SK-N-SH treated with all-trans-retinoic acid at 6 μM for 48 hours (cell line): ENCODE data around the gene FBXW11.

Experiments
- CSDC2 ChIP-seq: fragments of 250-450 bp; sonication (Bioruptor Pico); IDR thresholded peaks from 2 replicates; pipeline ENCODE4 v1.5.0; 2020; ENCODE audit warnings: mild to moderate bottlenecking, moderate library complexity
- ESRRG ChIP-seq: fragments of 250-450 bp; sonication (Bioruptor Pico); IDR thresholded peaks from 2 replicates; pipeline ENCODE4 v1.6.1; 2021; ENCODE audit warnings: mild to moderate bottlenecking
- TCF4 ChIP-seq: fragments of 250-450 bp; sonication (Bioruptor Pico); IDR thresholded peaks from 2 replicates; pipeline ENCODE4 v1.8.0; 2021; ENCODE audit warnings: mild to moderate bottlenecking, moderate library complexity, borderline replicate concordance
- ZFP30 ChIP-seq: fragments of 450-650 bp; formaldehyde crosslinking; IDR thresholded peaks from 2 replicates; pipeline ENCODE4 v1.5.0; 2022; ENCODE audit warnings: mild to moderate bottlenecking, moderate library complexity
- ZNF70 ChIP-seq: fragments of 450-650 bp; formaldehyde crosslinking; IDR thresholded peaks from 2 replicates; pipeline ENCODE4 v1.5.0; 2020; ENCODE audit warnings: mild to moderate bottlenecking, moderate library complexity
- TF ChIP-seq, protein P1 (sequence below): fragments of 250-450 bp; sonication (Bioruptor Pico); IDR thresholded peaks from 2 replicates; pipeline ENCODE4 v1.8.0; 2020; ENCODE audit warnings: mild to moderate bottlenecking, moderate library complexity, borderline replicate concordance

DNA sequence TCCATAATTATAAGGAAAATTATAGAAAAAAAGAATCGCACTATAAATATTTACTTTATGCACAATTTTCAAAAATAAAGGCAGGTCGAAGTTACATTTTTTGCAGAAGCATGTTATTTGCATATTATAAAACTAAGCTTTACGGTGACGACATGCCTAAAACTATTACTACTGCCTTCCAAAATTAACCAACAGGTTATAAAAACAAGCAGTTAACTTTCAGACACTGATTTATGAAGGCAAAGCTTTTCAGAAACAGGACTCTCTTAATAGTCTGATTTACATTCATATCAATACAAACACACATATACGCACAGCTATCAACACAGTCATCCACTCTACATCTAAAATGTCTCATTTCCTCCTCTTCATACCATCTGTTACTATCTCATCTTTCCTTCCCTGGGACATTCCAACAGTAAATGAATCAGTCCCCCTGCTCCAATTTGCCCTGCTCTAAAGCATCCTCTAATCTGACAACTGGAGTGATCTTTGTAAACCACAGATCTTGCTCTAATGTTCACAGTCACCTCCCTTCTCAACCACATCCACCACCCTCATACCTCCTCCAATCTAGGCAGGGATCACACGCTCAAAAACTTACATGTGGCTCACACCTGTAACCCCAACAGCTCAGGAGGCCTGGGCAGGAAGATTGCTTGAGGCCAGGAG is 21.6 kb downstream of the FBXW11 start:
- no peak for TF ChIP-seq TCF4 (CRISPR knock-in tag)
- no peak for TF ChIP-seq ZNF70 (CRISPR knock-in tag)
- TF ChIP-seq ZFP30, result no peak
- TF ChIP-seq CSDC2 (CRISPR knock-in tag), result no peak
- TF ChIP-seq, protein P1, sequence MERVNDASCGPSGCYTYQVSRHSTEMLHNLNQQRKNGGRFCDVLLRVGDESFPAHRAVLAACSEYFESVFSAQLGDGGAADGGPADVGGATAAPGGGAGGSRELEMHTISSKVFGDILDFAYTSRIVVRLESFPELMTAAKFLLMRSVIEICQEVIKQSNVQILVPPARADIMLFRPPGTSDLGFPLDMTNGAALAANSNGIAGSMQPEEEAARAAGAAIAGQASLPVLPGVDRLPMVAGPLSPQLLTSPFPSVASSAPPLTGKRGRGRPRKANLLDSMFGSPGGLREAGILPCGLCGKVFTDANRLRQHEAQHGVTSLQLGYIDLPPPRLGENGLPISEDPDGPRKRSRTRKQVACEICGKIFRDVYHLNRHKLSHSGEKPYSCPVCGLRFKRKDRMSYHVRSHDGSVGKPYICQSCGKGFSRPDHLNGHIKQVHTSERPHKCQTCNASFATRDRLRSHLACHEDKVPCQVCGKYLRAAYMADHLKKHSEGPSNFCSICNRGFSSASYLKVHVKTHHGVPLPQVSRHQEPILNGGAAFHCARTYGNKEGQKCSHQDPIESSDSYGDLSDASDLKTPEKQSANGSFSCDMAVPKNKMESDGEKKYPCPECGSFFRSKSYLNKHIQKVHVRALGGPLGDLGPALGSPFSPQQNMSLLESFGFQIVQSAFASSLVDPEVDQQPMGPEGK, result no peak
- TF ChIP-seq ESRRG (CRISPR knock-in tag), result no peak
